Measurements from ENCODE around the gene MYL6B.
"Not testable (repeated sequence)": the region's sequence is repeated elsewhere in the genome, so short reads cannot be mapped to it uniquely, and the experiment has no call there.

MYL6B gene

GRCh38 chr12:56162468-56163290 is 10.3 kb downstream of the MYL6B start:
- FAIRE-seq (no peak), DNase-seq (ENCODE audit: extremely low spot score, insufficient read length, low read depth) (no peak)

- no peak for FAIRE-seq
- no peak for DNase-seq (ENCODE audit: extremely low spot score, insufficient read length, low read depth)
Observed at GRCh38 chr12:56163533-56164344, 11.4 kb downstream of the MYL6B start.

GRCh38 chr12:56164345-56164729 is 11.9 kb downstream of the MYL6B start:
- no peak for FAIRE-seq
- no peak for DNase-seq (ENCODE audit: extremely low spot score, insufficient read length, low read depth)

GRCh38 chr12:56165369-56165768 is 13.0 kb downstream of the MYL6B start:
- FAIRE-seq (no peak), DNase-seq (ENCODE audit: extremely low spot score, insufficient read length, low read depth) (no peak)

GRCh38 chr12:56169229-56169759 is 16.9 kb downstream of the MYL6B start:
- FAIRE-seq, result no peak
- DNase-seq (ENCODE audit: extremely low spot score, insufficient read length, low read depth), result no peak

- DNase-seq (ENCODE audit: extremely low spot score, insufficient read length, low read depth) (no peak), FAIRE-seq (no peak)
Observed at GRCh38 chr12:56172839-56173238, 20.5 kb downstream of the MYL6B start.

- no peak for FAIRE-seq
Observed at GRCh38 chr12:56178347-56178746, 26.0 kb downstream of the MYL6B start.

GRCh38 chr12:56186957-56187356 is 34.6 kb downstream of the MYL6B start:
- FAIRE-seq (no peak), DNase-seq (ENCODE audit: extremely low spot score, insufficient read length, low read depth) (no peak)

More at GRCh38 chr12:56178347-56178746, 26.0 kb downstream of the MYL6B start:
- no peak for DNase-seq (ENCODE audit: extremely low spot score, insufficient read length, low read depth)

GRCh38 chr12:56188131-56188777 is 35.9 kb downstream of the MYL6B start:
- FAIRE-seq (peak; percentile 42), DNase-seq (ENCODE audit: extremely low spot score, insufficient read length, low read depth) (no peak)

- DNase-seq (ENCODE audit: extremely low spot score, insufficient read length, low read depth), result no peak
- FAIRE-seq, result no peak
Observed at GRCh38 chr12:56188778-56189098, 36.4 kb downstream of the MYL6B start.

- peak; percentile 81 for DNase-seq (ENCODE audit: extremely low spot score, insufficient read length, low read depth)
- FAIRE-seq, result peak; percentile 63
Observed at GRCh38 chr12:56189099-56189917, 36.9 kb downstream of the MYL6B start, which contains the start of gene SMARCC2. SMARCC2 (minus strand) TSS chr12:56189483; CDS start chr12:56189461, 22 bp downstream.

- FAIRE-seq (peak; percentile 66), DNase-seq (ENCODE audit: extremely low spot score, insufficient read length, low read depth) (peak; percentile 55)
Observed at GRCh38 chr12:56189918-56190694, 37.7 kb downstream of the MYL6B start.

- DNase-seq (ENCODE audit: extremely low spot score, insufficient read length, low read depth) (no peak), FAIRE-seq (no peak)
Observed at GRCh38 chr12:56190695-56191155, 38.3 kb downstream of the MYL6B start.

GRCh38 chr12:56192582-56192981 is 40.2 kb downstream of the MYL6B start:
- FAIRE-seq, result no peak
- DNase-seq (ENCODE audit: extremely low spot score, insufficient read length, low read depth), result no peak

GRCh38 chr12:56193025-56193578 is 40.7 kb downstream of the MYL6B start:
- peak; percentile 85 for FAIRE-seq

GRCh38 chr12:56196818-56197550 is 44.6 kb downstream of the MYL6B start:
- not testable (repeated sequence) for DNase-seq (ENCODE audit: extremely low spot score, insufficient read length, low read depth); FAIRE-seq

More at GRCh38 chr12:56193025-56193578, 40.7 kb downstream of the MYL6B start:
- peak; percentile 58 for DNase-seq (ENCODE audit: extremely low spot score, insufficient read length, low read depth)

- no peak for DNase-seq (ENCODE audit: extremely low spot score, insufficient read length, low read depth)
- FAIRE-seq, result no peak
Observed at GRCh38 chr12:56197921-56198635, 45.7 kb downstream of the MYL6B start.
